GM18508 (cell line): ENCODE results near the gene MSI2.

Experiments used
- ATAC-seq: cut with Tn5 transposase; IDR thresholded peaks from one replicate; pipeline ENCODE4 v1.9.1; 2021; ENCODE audit warnings: moderate number of reproducible peaks; ENCODE audit not compliant: insufficient read depth, unreplicated experiment

The MSI2 gene

DNA sequence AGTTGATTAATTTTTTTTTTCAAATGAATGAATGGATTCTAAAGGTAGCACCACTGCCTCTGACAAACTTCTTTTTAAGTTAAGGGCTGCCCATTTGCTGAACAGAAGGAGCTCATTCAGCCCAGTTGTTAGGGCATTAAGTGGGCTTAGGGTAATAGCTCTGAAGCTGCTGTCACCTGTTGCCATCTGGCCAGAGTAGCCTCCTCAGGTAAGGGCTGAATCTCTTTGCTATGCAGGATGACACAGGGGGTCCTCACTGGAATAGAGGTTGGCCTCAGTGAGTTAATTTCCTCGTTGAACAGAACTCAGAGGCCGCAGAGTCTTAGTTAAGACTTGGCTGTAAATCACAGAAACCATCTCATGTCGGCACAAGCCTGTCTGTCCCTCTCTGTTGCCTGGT lies 255.9 kb downstream of the MSI2 start:
- no peak for ATAC-seq

DNA sequence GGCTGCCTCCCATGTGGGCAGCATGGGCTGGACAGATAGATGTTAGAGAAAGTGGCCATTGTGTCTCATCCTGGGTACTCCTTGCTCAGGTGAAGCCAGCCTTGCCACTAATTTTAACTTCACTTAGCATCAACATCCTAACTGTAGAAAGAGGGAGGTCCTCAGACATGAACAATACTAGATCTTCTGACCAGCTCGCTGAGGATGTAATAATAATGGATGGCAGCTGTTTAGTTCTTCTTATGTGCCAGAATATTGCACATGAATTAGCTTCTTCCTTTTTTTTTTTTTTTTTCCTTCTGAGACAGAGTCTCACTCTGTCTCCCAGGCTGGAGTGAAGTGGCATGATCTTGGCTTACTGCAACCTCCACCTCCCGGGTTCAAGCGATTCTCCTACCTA lies 256.4 kb downstream of the MSI2 start:
- ATAC-seq: no peak

DNA sequence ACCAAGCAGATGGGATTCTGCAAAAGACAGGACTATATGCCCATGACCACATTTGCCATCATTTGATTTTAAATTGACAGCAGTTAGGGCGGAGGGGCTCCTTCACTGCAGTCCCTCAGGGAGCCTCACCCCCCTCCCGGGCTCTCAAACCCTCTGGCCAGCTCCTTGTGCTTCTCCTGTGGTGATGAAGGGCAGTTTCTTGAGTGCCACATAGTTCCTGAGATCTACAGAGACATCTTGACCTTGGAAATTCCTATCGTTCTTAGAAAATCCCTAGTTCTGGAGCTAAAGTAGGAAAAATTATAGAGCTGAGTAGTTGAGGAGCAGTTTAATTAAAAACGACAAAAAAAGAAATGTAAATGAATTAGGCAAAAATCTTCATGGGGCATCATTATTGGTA lies 257.2 kb downstream of the MSI2 start:
- no peak for ATAC-seq

- no peak for ATAC-seq
These were observed 258.3 kb downstream of the MSI2 start for GRCh38 chr17:57514614-57515013.

DNA sequence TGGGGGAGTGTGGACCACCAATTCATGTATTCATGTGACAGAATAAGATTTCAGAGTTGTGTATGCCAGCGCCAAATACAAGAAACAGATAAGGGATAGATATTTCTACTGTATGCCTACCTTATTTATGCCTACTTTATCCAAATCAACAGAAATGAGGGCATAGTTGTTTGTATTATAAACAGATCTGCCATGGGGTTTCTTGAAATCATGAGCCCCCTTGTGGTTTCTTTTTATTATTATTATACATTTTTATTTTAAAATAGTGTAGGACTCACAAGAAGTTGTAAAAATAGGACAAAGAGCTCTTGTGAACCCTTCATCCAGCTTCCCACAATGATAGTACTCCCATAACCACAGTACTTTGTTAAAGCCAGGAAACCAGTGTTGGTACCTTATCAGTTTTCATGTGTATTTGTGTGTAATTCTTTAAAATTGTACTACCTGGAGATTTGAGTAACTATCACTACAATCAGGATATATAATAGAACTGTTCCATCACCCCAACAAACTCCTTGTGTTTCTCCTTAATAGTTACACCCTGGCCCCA lies 259.4 kb downstream of the MSI2 start:
- ATAC-seq: no peak

- no peak for ATAC-seq
These were observed 260.2 kb downstream of the MSI2 start for GRCh38 chr17:57516290-57517230.

DNA sequence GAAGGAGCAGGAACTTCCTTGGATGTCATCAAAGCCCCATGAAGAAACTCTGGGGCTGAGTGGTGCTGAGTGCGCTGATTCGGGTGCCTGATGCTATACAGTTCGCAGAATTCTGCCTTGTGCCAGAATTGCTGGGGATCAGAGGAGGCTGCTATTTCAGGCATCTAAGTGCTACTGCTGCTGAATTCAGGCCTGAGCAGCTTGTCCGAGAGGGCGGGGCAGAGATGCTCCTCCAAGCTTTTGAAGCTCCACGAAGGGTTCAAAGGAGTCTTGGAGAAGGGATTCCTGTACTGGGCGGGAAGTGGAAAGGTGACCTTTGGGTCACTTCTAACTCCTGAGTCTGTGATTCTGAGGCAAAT lies 260.9 kb downstream of the MSI2 start:
- ATAC-seq: no peak

GRCh38 chr17:57517632-57518456 lies 261.5 kb downstream of the MSI2 start:
- no peak for ATAC-seq

- no peak for ATAC-seq
These were observed 262.6 kb downstream of the MSI2 start for GRCh38 chr17:57518587-57519581.

- ATAC-seq: no peak
These were observed 263.5 kb downstream of the MSI2 start for GRCh38 chr17:57519800-57520199.

DNA sequence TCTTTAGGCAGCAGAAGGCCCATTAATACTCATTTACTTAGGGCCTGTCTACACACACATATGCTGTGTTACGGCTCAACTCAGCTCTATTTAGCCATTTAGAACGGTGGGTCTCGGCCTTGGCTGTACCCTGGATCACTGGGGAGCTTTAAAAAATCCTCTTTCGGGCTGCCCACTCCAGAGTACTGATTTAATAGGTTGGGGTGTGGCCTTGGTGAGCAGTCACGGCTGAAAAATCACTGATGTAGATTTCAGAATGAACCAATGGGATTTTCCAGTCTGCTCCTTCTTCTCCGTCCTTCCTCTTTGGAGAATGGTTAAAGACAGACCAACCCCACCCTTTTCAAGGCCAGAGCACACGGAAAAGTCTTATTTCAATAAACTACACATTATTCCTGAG lies 265.3 kb downstream of the MSI2 start:
- no peak for ATAC-seq

- ATAC-seq: no peak
These were observed 266.0 kb downstream of the MSI2 start for GRCh38 chr17:57522042-57523005.

- ATAC-seq: no peak
These were observed 267.8 kb downstream of the MSI2 start for GRCh38 chr17:57523926-57524632.

- ATAC-seq: no peak
These were observed 268.7 kb downstream of the MSI2 start for GRCh38 chr17:57524839-57525568.

GRCh38 chr17:57527221-57528057 lies 271.1 kb downstream of the MSI2 start:
- ATAC-seq: no peak

DNA sequence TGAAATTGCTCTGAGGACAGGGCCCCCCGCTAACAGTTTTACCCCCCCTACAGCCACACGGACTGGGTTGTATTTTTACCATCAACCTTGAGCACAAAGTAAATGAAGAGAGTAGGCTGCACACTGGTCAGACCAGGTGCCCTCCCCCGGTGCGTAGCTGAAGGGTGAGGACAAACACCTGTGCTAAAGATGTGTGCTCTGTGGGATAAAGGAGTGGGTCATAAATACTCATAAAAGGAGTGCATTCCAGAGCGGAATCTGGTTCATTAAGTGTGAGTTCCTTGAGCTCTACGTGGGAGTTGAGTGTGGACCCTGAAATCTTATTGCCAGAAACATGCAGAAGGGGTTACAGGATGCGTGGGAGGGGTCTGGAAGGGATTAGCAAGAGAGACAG lies 271.7 kb downstream of the MSI2 start:
- ATAC-seq: no peak

DNA sequence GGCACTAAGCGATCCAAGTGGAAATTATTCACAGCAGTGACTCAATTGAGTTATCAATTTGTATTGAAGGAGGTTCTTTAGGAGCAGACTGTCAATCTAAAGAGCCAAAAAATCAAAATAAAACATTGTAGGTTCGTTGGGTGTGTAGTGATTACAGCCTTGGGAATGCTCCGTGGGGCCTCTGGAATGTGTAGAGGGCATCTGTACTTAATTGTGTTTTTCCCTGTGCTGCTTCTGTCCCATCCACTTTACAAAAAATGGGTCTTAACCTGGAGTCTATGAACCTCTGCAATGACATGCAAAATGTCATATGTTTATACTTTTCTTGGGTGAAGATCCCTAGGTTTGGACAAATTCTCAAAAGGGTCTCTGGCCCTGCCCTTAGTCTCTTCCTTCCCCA lies 273.7 kb downstream of the MSI2 start:
- no peak for ATAC-seq
